WTC11 (cell line): Measurements from ENCODE around the gene DISC1.

ENCODE experiments used
- ELF4 ChIP-seq: sonication (generic); formaldehyde crosslinking; IDR thresholded peaks from 2 replicates; pipeline ENCODE4 v1.8.1; 2022; ENCODE audit warnings: low read depth, mild to moderate bottlenecking, moderate library complexity, missing genetic modification reagents
- JUN ChIP-seq: sonication (generic); formaldehyde crosslinking; IDR thresholded peaks from 2 replicates; pipeline ENCODE4 v1.8.0; 2023; ENCODE audit warnings: mild to moderate bottlenecking, missing genetic modification reagents
- NFYB ChIP-seq: sonication (generic); formaldehyde crosslinking; conservative IDR thresholded peaks from 2 replicates; pipeline ENCODE4 v1.8.0; 2022; ENCODE audit warnings: low read depth, missing genetic modification reagents
- NR3C1 ChIP-seq: sonication (generic); formaldehyde crosslinking; conservative IDR thresholded peaks from 2 replicates; pipeline ENCODE4 v1.8.1; 2023; ENCODE audit warnings: low read depth, mild to moderate bottlenecking, missing genetic modification reagents
- TCF7 ChIP-seq: sonication (generic); formaldehyde crosslinking; IDR thresholded peaks from 2 replicates; pipeline ENCODE4 v1.8.0; 2022; ENCODE audit warnings: mild to moderate bottlenecking, low read depth, missing genetic modification reagents, moderate library complexity
- TEAD4 ChIP-seq: sonication (generic); formaldehyde crosslinking; IDR thresholded peaks from 2 replicates; pipeline ENCODE4 v1.8.0; 2022; ENCODE audit warnings: mild to moderate bottlenecking, missing genetic modification reagents
- ZNF263 ChIP-seq: sonication (generic); formaldehyde crosslinking; IDR thresholded peaks from 2 replicates; pipeline ENCODE4 v1.8.1; 2022; ENCODE audit warnings: low read depth, mild to moderate bottlenecking, moderate library complexity, missing genetic modification reagents
- TF ChIP-seq, protein P1 (sequence below): fragments of 200-600 bp; IDR thresholded peaks from 2 replicates; pipeline ENCODE4 v1.8.0; 2022; ENCODE audit warnings: antibody characterized with exemption
- TF ChIP-seq, protein P2 (sequence below): sonication (generic); formaldehyde crosslinking; IDR thresholded peaks from 2 replicates; pipeline ENCODE4 v1.8.0; 2023; ENCODE audit warnings: missing genetic modification reagents
- TF ChIP-seq, protein P3 (sequence below): fragments of 250-450 bp; sonication (Bioruptor Pico); IDR thresholded peaks from 2 replicates; pipeline ENCODE4 v1.9.0; 2021; ENCODE audit warnings: mild to moderate bottlenecking
- TF ChIP-seq, protein P4 (sequence below): sonication (generic); formaldehyde crosslinking; IDR thresholded peaks from 2 replicates; pipeline ENCODE4 v1.8.0; 2022; ENCODE audit warnings: mild to moderate bottlenecking, missing genetic modification reagents

DNA sequence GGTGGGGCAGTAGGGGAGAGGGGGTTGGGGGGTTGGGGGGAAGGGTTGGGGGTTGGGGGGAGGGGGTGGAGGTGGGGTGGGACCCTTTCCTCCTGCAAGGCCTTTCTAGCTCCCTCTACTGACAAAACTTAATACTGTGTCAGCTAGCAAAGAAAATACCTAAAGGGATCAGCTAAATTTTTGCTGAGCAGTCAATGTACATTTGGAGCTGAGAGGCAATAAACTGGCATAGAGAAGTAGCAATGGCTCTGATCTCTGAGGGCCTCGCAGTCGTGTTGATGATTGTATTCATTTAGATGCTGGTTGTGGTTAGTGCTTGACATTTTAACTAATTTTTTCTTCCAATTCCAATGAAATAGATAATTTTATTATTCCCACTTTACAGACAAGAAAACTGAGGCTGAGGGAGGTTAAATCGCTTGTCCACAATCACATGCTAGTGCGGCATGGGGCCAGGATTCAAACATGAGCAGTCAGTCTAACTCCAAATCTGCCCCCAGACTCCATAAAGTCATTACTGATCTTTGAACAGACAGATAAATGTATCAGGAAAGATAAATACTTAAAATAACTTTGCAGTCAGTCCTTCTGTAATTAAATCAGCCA, 357.1 kb downstream of the DISC1 start:
- TF ChIP-seq JUN (no peak), TEAD4 (CRISPR knock-in tag) (no peak), NR3C1 (CRISPR knock-in tag) (no peak), NFYB (CRISPR knock-in tag) (no peak), ZNF263 (CRISPR knock-in tag) (no peak), ELF4 (CRISPR knock-in tag) (no peak), TCF7 (CRISPR knock-in tag) (no peak)
- TF ChIP-seq, protein P1, sequence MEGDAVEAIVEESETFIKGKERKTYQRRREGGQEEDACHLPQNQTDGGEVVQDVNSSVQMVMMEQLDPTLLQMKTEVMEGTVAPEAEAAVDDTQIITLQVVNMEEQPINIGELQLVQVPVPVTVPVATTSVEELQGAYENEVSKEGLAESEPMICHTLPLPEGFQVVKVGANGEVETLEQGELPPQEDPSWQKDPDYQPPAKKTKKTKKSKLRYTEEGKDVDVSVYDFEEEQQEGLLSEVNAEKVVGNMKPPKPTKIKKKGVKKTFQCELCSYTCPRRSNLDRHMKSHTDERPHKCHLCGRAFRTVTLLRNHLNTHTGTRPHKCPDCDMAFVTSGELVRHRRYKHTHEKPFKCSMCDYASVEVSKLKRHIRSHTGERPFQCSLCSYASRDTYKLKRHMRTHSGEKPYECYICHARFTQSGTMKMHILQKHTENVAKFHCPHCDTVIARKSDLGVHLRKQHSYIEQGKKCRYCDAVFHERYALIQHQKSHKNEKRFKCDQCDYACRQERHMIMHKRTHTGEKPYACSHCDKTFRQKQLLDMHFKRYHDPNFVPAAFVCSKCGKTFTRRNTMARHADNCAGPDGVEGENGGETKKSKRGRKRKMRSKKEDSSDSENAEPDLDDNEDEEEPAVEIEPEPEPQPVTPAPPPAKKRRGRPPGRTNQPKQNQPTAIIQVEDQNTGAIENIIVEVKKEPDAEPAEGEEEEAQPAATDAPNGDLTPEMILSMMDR = peak; percentile 17; the same call in 1 of the 2 replicates
- TF ChIP-seq, protein P2, sequence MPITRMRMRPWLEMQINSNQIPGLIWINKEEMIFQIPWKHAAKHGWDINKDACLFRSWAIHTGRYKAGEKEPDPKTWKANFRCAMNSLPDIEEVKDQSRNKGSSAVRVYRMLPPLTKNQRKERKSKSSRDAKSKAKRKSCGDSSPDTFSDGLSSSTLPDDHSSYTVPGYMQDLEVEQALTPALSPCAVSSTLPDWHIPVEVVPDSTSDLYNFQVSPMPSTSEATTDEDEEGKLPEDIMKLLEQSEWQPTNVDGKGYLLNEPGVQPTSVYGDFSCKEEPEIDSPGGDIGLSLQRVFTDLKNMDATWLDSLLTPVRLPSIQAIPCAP (CRISPR knock-in tag) = no peak
- TF ChIP-seq, protein P3, sequence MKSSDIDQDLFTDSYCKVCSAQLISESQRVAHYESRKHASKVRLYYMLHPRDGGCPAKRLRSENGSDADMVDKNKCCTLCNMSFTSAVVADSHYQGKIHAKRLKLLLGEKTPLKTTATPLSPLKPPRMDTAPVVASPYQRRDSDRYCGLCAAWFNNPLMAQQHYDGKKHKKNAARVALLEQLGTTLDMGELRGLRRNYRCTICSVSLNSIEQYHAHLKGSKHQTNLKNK = no peak
- TF ChIP-seq, protein P4, sequence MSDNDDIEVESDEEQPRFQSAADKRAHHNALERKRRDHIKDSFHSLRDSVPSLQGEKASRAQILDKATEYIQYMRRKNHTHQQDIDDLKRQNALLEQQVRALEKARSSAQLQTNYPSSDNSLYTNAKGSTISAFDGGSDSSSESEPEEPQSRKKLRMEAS (CRISPR knock-in tag) = no peak
